ENCODE results near the gene ING2. TPM values are rescaled to one million over a fixed set of nuclear protein-coding genes. Genes with fewer than 3 reads are reported as not detected.

ING2 gene
- total and polyA plus RNA-seq, 2 of the 8 experiments (the other 6 are each of a cell fraction or from before 2014, with no cell fraction given) = 5.1 to 16.1 TPM

GRCh38 chr4:183499389-183499788 is 5.5 kb upstream of the ING2 start:
- no peak overlapping the region for H3K4ac ChIP-seq (replicated peaks; ENCODE audit: insufficient read length, low read depth, low read length)
- CTCF ChIA-PET (ENCODE audit: partially characterized antibody) = interaction anchor here (0.8 to 1.5 kb wide), 2 partner anchors 12 to 24 kb away, joined by 3 to 5 read pairs; no protein-coding TSS in a partner anchor
- H2BK15ac ChIP-seq (ENCODE audit: low read length) = no peak overlapping the region
- H3K27ac ChIP-seq (ENCODE audit: low read depth, low read length) = no peak overlapping the region
- TF ChIP-seq CTBP2 (IDR thresholded peaks at IDR 0.05; ENCODE audit: borderline replicate concordance, insufficient read depth, insufficient read length, low read length) = no peak
- TF ChIP-seq TAF1 (IDR thresholded peaks at IDR 0.05; ENCODE audit: low read depth, low read length) = no peak
- no peak for TF ChIP-seq RBBP5 (IDR thresholded peaks at IDR 0.05; ENCODE audit: borderline replicate concordance, low read depth, low read length)
- TF ChIP-seq SIX5 (IDR thresholded peaks at IDR 0.05; ENCODE audit: low read depth, low read length) = no peak
- H3K4me2 ChIP-seq (ENCODE audit: insufficient read depth in 1 of 2, low read depth in 2 of 2, low read length in 2 of 2) = no peak overlapping the region
- DNase-seq (ENCODE audit: low read depth in 1 of 2, low spot score in 2 of 2) (no peak), FAIRE-seq (no peak)
- H2BK5ac ChIP-seq (ENCODE audit: low read depth, low read length) = no peak overlapping the region
- no peaks in the 10 kb centered on the region for H3K27me3 ChIP-seq (replicated peaks in 1 of 4; ENCODE audit: control insufficient read depth in 3 of 4, extremely low read depth in 1 of 4, insufficient read depth in 3 of 4, low read length in 3 of 4)
- H4K5ac ChIP-seq (ENCODE audit: insufficient read length, low read depth, low read length) = no peak overlapping the region
- H4K91ac ChIP-seq (replicated peaks; ENCODE audit: insufficient read length, low read length) = no peak overlapping the region
- H3K9me3 ChIP-seq (ENCODE audit: insufficient read depth in 2 of 2, low read depth in 1 of 2, low read length in 1 of 2) = no peaks in the 10 kb centered on the region
- no peak overlapping the region for H2BK120ac ChIP-seq (replicated peaks; ENCODE audit: low read depth, low read length)
- no peak overlapping the region for H2BK20ac ChIP-seq (ENCODE audit: low read length)
- no peaks in the 10 kb centered on the region for H3K36me3 ChIP-seq (ENCODE audit: control insufficient read depth in 2 of 4, insufficient read depth in 4 of 4, low read length in 3 of 4)
- H3K56ac ChIP-seq (replicated peaks; ENCODE audit: insufficient read length, low read depth, low read length) = no peak overlapping the region
- peaks cover 0 to 5% (median 1%) of the 10 kb centered on the region in 4 experiments; a peak in 2 of 7 replicates for H3K4me1 ChIP-seq (replicated peaks in 1 of 4; ENCODE audit: control insufficient read depth in 3 of 4, insufficient read depth in 4 of 4, low read length in 3 of 4)
- H3K9ac ChIP-seq (replicated peaks in 1 of 4; ENCODE audit: extremely low read depth in 1 of 4, low read depth in 3 of 4, low read length in 3 of 4) = no peak overlapping the region
- H3K18ac ChIP-seq (ENCODE audit: extremely low read depth, low read length) = no peak overlapping the region
- H3K23me2 ChIP-seq (ENCODE audit: low read depth, low read length) = peaks cover 10% of the 10 kb centered on the region
- H3K14ac ChIP-seq (ENCODE audit: insufficient read length) = no peak overlapping the region
- H3K79me1 ChIP-seq (ENCODE audit: low read depth, low read length) = no peaks in the 10 kb centered on the region
- H4K20me1 ChIP-seq (replicated peaks in 1 of 2; ENCODE audit: control insufficient read depth in 1 of 2, insufficient read depth in 2 of 2, low read length in 2 of 2) = no peaks in the 10 kb centered on the region
- no peak overlapping the region for H2AK5ac ChIP-seq (ENCODE audit: low read depth, low read length)
- no peak overlapping the region for H4K8ac ChIP-seq (ENCODE audit: extremely low read depth, insufficient read depth, low read length)
- H3K23ac ChIP-seq (ENCODE audit: insufficient read length) = no peak overlapping the region
- no peak overlapping the region for H3K4me3 ChIP-seq (ENCODE audit: extremely low read depth in 1 of 4, insufficient read depth in 2 of 4, low read depth in 3 of 4, low read length in 4 of 4)
- WGBS, 2 experiments (ENCODE audit: extremely low coverage in 1 of 2, insufficient coverage in 1 of 2, insufficient read length in 1 of 2, insufficient replicate concordance in 2 of 2, low coverage in 1 of 2, low lambda C conversion rate in 2 of 2, missing lambda C conversion rate in 1 of 2) = 91% methylated on average over 2 of the region's 2 CpGs; no CpG with 5 or more reads in 1 of the 2 experiments
- peaks cover 0 to 13% of the 10 kb centered on the region in 2 experiments; a peak in 2 of 4 replicates for H3K79me2 ChIP-seq (ENCODE audit: control insufficient read depth in 1 of 2, insufficient read depth in 2 of 2, low read length in 2 of 2)
- H2BK12ac ChIP-seq (ENCODE audit: low read depth, low read length) = no peak overlapping the region
- no peak overlapping the region for H2AFZ ChIP-seq (ENCODE audit: low read length)
- POLR2A ChIA-PET (ENCODE audit: partially characterized antibody) = no interaction called here

All from H1 (cell line).